ENCODE measurements around the gene UBASH3B.

UBASH3B gene

DNA sequence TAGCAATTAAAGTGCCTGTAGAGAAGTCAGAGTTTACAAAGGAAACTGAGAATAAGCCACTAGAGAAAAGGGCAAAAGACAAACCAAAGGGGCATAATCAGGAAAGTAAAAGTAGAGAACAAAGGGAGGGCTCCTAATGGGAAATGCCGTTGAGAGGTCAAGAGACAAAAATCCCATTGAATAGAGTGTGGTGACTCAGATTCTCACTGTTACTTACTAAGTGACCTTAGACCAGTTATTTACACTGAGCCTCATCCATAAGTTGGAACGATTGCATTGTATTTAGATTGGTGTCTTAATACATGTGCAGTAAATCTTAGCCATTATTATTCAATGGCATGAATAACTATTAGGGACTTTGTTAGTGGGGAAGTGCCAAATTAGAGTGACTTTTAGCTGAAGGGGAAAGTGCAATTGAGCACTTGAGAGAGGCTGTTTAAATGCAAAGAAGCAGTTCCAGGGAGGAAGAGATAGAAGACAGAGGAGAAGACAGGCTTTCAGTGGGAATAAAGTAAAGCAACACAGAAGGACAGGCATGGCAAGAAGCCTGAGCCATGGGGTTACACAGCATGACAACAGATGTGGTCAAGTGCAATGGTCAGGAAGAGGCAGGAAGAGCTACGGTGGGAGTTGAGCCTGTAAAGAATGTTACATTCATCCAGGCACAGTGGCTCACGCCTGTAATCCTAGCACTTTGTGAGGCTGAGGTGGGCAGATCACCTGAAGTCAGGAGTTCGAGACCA is 82.6 kb downstream of the UBASH3B start:
- DNase-seq: no peak

- no peak for DNase-seq
Observed at GRCh38 chr11:122741613-122742300, 86.2 kb downstream of the UBASH3B start.

DNA sequence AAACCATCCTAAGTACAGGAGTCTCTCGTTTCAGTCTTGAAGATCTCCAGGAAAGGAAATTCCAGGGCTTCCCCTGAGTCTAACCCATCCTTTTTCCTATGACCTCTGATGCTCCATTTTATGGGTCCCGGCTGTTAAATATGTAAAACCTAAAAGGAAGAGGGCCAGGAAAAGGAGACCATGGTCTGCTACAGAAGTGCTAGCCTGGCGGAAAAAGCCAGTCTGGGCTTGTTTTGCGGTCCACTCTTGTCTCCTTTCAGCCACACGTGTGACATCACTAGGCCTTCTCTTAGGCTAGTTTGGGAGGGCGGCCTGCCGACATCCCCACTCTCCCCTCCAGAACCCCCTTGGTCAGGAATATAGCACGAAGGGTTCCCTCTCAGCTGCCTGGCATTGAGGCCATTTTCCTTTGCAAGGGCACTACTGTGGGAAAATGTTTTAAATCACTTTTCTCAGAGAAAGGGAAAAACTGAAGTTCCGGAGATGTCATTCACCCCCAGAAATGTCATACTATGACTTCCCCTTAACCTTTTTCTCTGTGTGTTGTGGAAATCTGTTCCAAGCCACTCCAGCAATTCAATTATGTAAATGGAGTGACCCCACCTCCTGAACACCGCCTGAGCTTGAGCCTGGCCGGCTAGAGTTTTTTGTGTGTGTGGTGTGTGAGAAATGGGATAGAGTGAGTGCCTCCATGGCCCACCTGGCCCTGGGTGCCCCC is 86.9 kb downstream of the UBASH3B start:
- no peak for DNase-seq

DNA sequence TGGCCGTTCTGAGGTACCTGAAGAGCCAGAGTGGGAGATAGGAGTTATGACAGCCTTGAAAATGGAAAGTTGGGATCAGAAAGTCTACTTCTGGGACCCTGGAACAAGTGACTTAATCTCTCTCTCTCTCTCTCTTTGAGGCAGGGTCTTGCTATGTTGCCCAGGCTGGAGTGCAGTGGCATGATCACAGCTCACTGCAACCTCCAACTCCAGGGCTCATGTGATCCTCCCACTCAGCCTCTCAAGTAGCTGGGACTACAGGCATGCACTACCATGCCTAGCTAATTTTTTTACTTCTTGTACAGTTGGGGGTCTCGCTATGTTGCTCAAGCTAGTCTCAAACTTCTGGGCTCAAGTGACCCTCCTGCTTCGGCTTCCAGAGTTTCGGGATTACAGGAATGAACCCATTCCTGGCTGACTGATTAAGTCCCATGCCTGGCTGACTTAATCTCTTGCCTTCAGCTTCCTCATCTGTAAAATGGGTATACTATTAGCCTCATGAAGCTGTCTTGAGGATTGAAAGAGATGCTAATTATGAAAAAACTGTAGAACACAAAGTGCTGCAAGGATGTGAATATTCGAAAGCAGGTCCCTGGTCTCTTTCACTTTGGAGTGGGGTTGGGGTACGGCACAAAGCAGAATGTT is 87.7 kb downstream of the UBASH3B start:
- DNase-seq: no peak

GRCh38 chr11:122743949-122744348 is 88.4 kb downstream of the UBASH3B start:
- no peak for DNase-seq

GRCh38 chr11:122744357-122744756 is 88.8 kb downstream of the UBASH3B start:
- DNase-seq: no peak

GRCh38 chr11:122745111-122745510 is 89.6 kb downstream of the UBASH3B start:
- DNase-seq: no peak

DNA sequence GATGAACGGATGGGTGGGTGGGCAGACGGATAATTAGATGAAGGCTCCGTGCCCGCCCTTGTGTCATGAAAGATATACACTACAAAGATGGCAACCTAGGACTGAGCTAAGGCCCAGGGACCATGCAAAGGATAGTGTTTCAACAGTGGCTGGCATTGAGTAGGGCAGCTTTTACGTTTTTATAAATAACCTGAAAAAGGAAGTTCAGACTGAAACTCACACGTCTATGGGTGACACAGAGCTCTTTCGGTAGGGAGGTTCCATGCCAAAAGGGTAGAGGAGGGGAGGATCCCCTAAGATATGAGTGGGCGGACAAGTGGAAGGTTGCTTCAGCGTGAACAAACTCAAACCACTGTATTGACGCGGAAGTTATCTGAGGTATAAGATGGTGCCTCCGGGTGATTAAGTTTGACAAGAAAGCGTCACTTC is 90.5 kb downstream of the UBASH3B start:
- no peak for DNase-seq

DNA sequence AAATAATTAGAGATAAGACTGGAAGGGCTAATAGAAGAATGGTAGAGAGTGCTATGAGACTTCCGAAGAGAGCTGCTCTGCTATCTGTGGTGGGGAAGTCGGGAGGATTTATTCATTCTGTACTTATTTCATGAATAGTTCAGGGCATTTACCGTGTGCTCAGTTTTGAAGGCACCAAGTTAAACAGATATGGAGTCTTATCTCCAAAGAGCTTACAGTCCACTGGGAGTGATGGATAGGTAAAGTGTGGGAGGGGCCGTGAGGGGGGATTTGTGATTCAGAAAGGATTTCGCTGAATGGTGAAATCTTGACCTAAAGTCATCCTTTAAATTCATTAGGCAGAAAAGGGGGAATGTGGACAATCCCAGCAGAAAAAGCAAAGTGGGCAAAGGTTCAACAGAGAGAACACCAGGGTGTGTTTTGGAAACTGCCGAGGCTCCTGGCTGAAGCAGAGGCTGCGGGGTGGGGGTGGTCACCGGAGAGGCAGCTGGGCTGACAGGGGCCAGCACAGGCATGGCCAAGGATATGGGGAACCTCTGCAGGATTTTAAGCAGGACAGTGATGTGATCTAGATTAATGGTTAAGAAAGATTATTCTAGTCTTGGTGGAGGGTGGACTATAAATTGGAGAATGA is 91.2 kb downstream of the UBASH3B start:
- no peak for DNase-seq

DNA sequence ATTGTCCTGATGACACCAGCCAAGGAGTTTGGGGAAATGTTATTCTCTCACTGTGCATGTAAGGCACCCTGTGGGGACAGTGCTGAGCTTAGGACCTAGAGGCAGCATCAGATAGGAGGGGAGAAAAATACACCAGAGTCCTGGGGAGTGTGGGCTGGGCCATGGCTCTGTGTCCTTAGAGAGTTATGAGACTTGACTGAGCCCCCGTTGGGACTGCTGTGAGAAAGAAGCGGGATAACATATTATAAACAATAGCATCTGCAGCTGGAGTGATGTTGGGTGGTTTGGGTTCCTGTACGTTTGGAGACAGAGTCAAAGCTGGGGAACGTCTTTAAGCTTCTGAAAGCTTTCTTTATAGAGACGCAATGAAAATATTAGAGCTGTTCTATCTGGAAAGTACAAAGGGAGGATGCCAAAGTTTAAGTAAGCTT is 91.8 kb downstream of the UBASH3B start:
- no peak for DNase-seq

GRCh38 chr11:122749005-122749687 is 93.6 kb downstream of the UBASH3B start:
- DNase-seq: no peak

DNA sequence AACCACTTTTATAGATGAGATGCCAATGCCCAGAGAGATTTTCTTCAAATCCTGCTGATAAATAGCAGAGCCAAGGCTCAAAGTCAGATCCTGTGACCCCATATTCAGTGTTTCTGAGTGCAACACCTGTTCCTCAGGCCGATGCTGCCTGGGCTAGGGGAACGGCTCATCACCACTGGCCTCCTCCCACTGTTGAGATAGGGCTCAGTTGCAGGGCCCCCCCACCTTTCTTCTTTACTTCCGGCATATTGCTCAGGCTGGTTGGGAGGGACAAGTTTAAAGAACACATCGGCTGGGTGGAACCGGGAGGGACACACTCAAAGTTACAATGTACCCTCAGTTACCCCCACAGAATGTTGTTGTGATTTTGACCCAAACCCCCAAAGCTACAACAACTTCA is 94.5 kb downstream of the UBASH3B start:
- DNase-seq: no peak

DNA sequence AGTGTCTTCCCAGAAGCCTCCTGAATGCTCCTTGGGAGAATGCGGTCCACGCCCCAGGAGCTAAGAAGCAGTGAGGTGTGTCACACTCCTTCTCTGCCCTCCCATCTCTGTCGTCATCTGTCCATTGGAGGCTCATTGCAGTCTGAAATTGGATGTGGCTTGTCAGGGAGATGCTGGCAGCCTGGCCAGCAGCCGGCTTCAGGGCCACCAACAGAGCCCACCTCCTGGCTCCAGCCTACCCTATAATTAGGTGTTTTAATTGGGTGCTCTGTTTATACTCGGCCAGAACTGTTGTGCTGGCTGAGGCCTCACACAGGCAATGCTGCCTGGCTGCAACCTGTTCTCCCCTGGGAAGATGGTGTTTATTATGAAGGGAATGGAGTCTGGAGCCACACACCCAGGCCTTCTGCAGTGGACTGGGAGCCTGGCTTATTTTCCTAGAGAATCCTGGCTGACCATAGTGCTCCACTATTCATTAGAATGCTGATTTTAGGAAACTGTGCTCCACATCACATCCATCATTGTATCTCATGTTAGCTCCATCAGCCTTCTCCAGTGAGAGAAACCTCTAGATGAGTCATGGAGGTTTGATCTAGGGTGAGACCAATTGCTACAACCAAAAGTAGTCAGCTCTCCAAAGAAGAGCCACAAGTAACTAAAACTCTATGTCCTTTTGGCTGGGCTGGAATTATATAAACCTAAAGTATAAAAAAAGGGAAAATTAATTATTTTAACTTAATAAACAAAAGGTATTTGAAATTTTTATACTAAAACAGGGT is 96.0 kb downstream of the UBASH3B start:
- DNase-seq: peak; percentile 4

DNA sequence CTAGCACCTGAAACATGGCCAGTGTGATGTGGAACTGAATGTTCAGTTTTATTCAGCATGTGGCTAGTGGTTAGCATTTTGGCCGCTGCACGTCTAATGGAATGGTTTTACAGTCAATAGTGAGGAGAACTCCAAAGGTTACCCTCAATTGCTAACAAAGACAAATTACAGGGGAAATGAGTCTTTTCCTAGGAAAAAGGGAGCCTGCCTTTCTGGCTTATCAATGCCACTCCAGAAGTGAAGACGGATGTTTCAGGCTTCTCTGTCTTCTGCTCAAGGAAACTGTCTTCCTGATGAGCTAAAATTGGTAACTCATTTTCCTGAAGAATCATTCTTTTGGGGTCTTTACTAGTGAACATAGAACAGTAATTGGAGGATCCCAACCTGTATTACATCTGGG is 98.5 kb downstream of the UBASH3B start:
- no peak for DNase-seq

- DNase-seq: no peak
Observed at GRCh38 chr11:122754553-122755322, 99.2 kb downstream of the UBASH3B start.

- DNase-seq: no peak
Observed at GRCh38 chr11:122755409-122755808, 99.9 kb downstream of the UBASH3B start.

DNA sequence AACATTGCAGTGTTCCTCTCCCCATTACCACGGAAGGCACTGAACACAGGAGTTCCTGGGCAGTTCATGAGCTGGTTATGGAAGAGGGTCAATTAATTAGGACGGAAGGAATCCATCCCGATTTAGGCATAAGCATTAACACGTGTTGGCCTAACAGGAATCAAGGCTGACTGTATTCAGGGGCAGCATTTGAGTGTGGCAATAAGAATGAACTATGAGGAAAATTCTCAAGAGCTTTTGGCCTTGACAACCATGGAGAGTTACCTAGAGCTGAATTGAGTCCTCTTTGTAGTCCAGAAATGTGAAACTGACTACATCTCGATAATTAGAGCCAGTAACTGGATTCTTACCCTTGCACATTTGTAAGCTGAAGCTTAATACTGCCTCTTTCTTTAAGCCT is 100.4 kb downstream of the UBASH3B start:
- DNase-seq: no peak

- DNase-seq: no peak
Observed at GRCh38 chr11:122756417-122756816, 100.9 kb downstream of the UBASH3B start.

DNA sequence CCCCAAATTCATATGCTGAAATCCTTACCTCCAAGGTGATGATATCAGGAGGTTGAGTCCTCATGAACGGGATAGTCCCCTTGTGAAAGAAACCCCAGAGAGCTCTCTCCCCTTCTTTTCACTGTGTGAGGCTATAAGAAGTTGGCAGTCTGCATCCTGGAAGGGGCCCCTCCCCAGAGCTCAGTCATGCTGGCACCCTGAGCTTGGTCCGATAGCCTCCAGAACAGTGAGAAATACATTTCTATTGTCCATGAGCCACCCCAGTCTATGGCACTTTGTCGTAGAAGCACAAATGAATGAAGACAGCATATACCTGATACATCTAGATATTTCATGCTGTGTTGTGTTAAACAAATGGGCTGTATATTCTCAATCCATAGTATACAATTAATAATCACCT is 101.7 kb downstream of the UBASH3B start:
- DNase-seq: no peak

- no peak for DNase-seq
Observed at GRCh38 chr11:122758339-122758738, 102.8 kb downstream of the UBASH3B start.

GRCh38 chr11:122758974-122759373 is 103.5 kb downstream of the UBASH3B start:
- DNase-seq: no peak
